Endothelial cell of umbilical vein (primary cell): Measurements from ENCODE around the gene CRYBA4. TPM values are rescaled to one million over a fixed set of nuclear protein-coding genes. Genes with fewer than 3 reads are reported as not detected.
A peak's percentile ranks its signal among the peaks of the same experiment; 100 is the strongest.

Source experiments
- BruUV-seq: library from RNA; stranded (reverse); fragments of 400-500 nt; replicated peaks from 2 replicates; lab custom pipeline; 2021; lab: Mats Ljungman, UMichigan
- CTCF ChIA-PET: fragments of 300-600, 350-600 bp; sonication (Branson Sonifier 250); formaldehyde crosslinking; loops from one replicate; lab custom pipeline; 2021; ENCODE audit warnings: antibody characterized with exemption, inconsistent platforms; lab: Charles Lee
- POLR2A ChIA-PET: fragments of 300-600, 350-600 bp; sonication (Branson Sonifier 250); formaldehyde crosslinking; loops from one replicate; lab custom pipeline; 2021; ENCODE audit warnings: antibody characterized with exemption, inconsistent platforms; lab: Charles Lee
- DNase-seq: peaks from one replicate; pipeline ENCODE4 v3.0.0-alpha.2; 2011; ENCODE audit warnings: low read depth, low spot score
- FAIRE-seq: peaks from 2 replicates; lab custom pipeline; 2011; peaks lifted over from hg19 to GRCh38; lab: Jason Lieb, UNC
- H2AFZ ChIP-seq: 2 replicates; pipeline ENCODE4 v1.6.0; 2012; ENCODE audit warnings: low read depth, low read length, control low read depth, inconsistent platforms
- H3K27ac ChIP-seq: 2 replicates; pipeline ENCODE4 v1.5.1; 2011; ENCODE audit warnings: low read depth, mild to moderate bottlenecking, control low read depth, low read length, moderate library complexity; ENCODE audit not compliant: insufficient read depth
- H3K27me3 ChIP-seq, 2 experiments: 2 replicates each; pipeline versions ENCODE4 v1.6.0 to v1.6.1; 2011; ENCODE audit warnings: low read length in 2 of 2, mixed read lengths in 1 of 2; ENCODE audit not compliant: control insufficient read depth in 2 of 2, insufficient read depth in 2 of 2
- H3K36me3 ChIP-seq, 2 experiments: 2 replicates in 1 of 2; 3 replicates in 1 of 2; pipeline ENCODE4 v1.5.1; 2011; ENCODE audit warnings: low read length in 2 of 2, mild to moderate bottlenecking in 1 of 2, moderate library complexity in 1 of 2; ENCODE audit not compliant: control insufficient read depth in 2 of 2, insufficient read depth in 2 of 2; ENCODE audit errors: extremely low read depth in 1 of 2
- H3K4me1 ChIP-seq: 3 replicates; pipeline ENCODE4 v1.5.1; 2011; ENCODE audit warnings: mild to moderate bottlenecking, low read length; ENCODE audit not compliant: control insufficient read depth, insufficient read depth; ENCODE audit errors: extremely low read depth
- H3K4me2 ChIP-seq: 2 replicates; pipeline ENCODE4 v1.6.1; 2011; ENCODE audit warnings: low read length, control low read depth, mixed read lengths; ENCODE audit not compliant: insufficient read depth
- H3K4me3 ChIP-seq, 3 experiments: fragments of 200-600 bp in 1 of 3; sonication (generic), shearing (Covaris generic) in 1 of 3; replicated peaks in 1 of 3; 2 replicates each; pipeline ENCODE4 v1.5.1; 2011 to 2016; ENCODE audit warnings: control low read depth in 3 of 3, low read length in 3 of 3, mild to moderate bottlenecking in 2 of 3, inconsistent platforms in 1 of 3, low read depth in 1 of 3, moderate library complexity in 1 of 3; ENCODE audit not compliant: insufficient read depth in 1 of 3
- H3K79me2 ChIP-seq: 2 replicates; pipeline ENCODE4 v1.6.0; 2012; ENCODE audit warnings: low read length, inconsistent platforms; ENCODE audit not compliant: control insufficient read depth, insufficient read depth
- H3K9ac ChIP-seq: replicated peaks from 2 replicates; pipeline ENCODE3; 2011; ENCODE audit warnings: low read length, control low read depth; ENCODE audit not compliant: insufficient read depth; ENCODE audit errors: extremely low read depth
- H3K9me1 ChIP-seq: replicated peaks from 3 replicates; pipeline ENCODE4 v1.6.0; 2011; ENCODE audit warnings: mild to moderate bottlenecking, low read length; ENCODE audit not compliant: control insufficient read depth, insufficient read depth; ENCODE audit errors: extremely low read depth
- H3K9me3 ChIP-seq: replicated peaks from 2 replicates; pipeline ENCODE4 v1.5.1; 2012; ENCODE audit warnings: low read length, inconsistent platforms; ENCODE audit not compliant: control insufficient read depth, insufficient read depth
- H4K20me1 ChIP-seq: replicated peaks from 2 replicates; pipeline ENCODE3; 2011; ENCODE audit warnings: mild to moderate bottlenecking, low read length; ENCODE audit not compliant: control insufficient read depth, insufficient read depth; ENCODE audit errors: extremely low read depth
- CTCF ChIP-seq, 2 donors: IDR thresholded peaks; 1 replicate in 1 of 2; 2 replicates in 1 of 2; pipeline ENCODE4 v1.5.1; 2011; ENCODE audit warnings: low read length in 2 of 2, mild to moderate bottlenecking in 2 of 2, moderate library complexity in 2 of 2, control low read depth in 1 of 2, inconsistent platforms in 1 of 2, low read depth in 1 of 2; ENCODE audit not compliant: insufficient read depth in 1 of 2; ENCODE audit errors: extremely low read depth in 1 of 2
- EZH2 ChIP-seq: IDR thresholded peaks from 2 replicates; pipeline ENCODE4 v1.6.1; 2012; ENCODE audit warnings: borderline replicate concordance, low read depth, mild to moderate bottlenecking, moderate library complexity, low read length, inconsistent platforms; ENCODE audit not compliant: severe bottlenecking
- JUN ChIP-seq: IDR thresholded peaks from 2 replicates; pipeline ENCODE4 v1.6.1; 2011; ENCODE audit warnings: borderline replicate concordance, low read depth; ENCODE audit not compliant: insufficient read length, insufficient read depth
- MYC ChIP-seq: IDR thresholded peaks from one replicate; pipeline ENCODE4 v1.6.1; 2011; ENCODE audit warnings: mild to moderate bottlenecking, low read depth, low read length
- dilution Hi-C: fragments of 300-500 bp; cut with MboI; formaldehyde crosslinking; loops from one replicate; pipeline ENCODE4 v1.15.0; 2019; ENCODE audit warnings: low sequenced_read_pairs; ENCODE audit not compliant: extremely low pct_ligation_motif_present
- intact Hi-C: fragments of 100-400 bp; cut with micrococcal nuclease; formaldehyde crosslinking; loops from one replicate; pipeline ENCODE4 v1.10.0; 2022
- polyA plus RNA-seq, 4 experiments: library from polyadenylated mRNA; depleted of rRNA in 3 of 4; stranded (reverse) in 3 of 4; unstranded in 1 of 4; fragments of >200 nt; gene quantifications; 2 replicates each; pipeline versions ENCODE4 v1.2.1 to v1.2.3, GENCODE V29; 2011 to 2012; ENCODE audit warnings: missing spikeins in 1 of 4
- total RNA-seq: library from RNA; stranded (reverse); gene quantifications from 2 replicates; pipeline ENCODE4 v1.2.3, GENCODE V29; 2021

Gene CRYBA4
- total and polyA plus RNA-seq, 2 donors (not counting 3 experiments of a cell fraction or from before 2014, with no cell fraction given): not detected

- Histone ChIP-seq H2AFZ (peak overlapping the region; percentile 47), H3K36me3 (no peaks in the 10 kb centered on the region), H3K4me1 (peaks cover 7% of the 10 kb centered on the region), H4K20me1 (no peaks in the 10 kb centered on the region), H3K9me3 (no peaks in the 10 kb centered on the region), H3K79me2 (no peaks in the 10 kb centered on the region), H3K9me1 (no peaks in the 10 kb centered on the region), H3K4me3 (no peak overlapping the region), H3K27ac (no peak overlapping the region), H3K27me3 (peaks cover 5 to 8% of the 10 kb centered on the region in 2 experiments), H3K9ac (no peak overlapping the region), H3K4me2 (no peak overlapping the region)
- dilution Hi-C loops (no loop called here), intact Hi-C loops (no loop called here)
- TF ChIP-seq JUN: no peak
- no peak for TF ChIP-seq MYC
- TF ChIP-seq EZH2: no peak
- peak in 1 of 2 donors; percentile 7 for TF ChIP-seq CTCF (IDR thresholded peaks at IDR 0.05; ENCODE audit: extremely low read depth in 1 of 2, insufficient read depth in 1 of 2, low read depth in 1 of 2, low read length in 2 of 2)
- BruUV-seq: no TSS peak
- FAIRE-seq (no peak), DNase-seq (no peak)
- ChIA-PET CTCF (interaction anchor here (0.7 to 1.4 kb wide), 4 partner anchors 128 to 1874 kb away, joined by 3 to 4 read pairs (median 3); no protein-coding TSS in a partner anchor), POLR2A (no interaction called here)
These were observed 21.0 kb downstream of the CRYBA4 start for GRCh38 chr22:26642465-26643417.
